Prostate gland (tissue), 2 donors: ENCODE measurements around the gene ADM2.

ENCODE experiments used
- POLR2AphosphoS5 ChIP-seq: sonication (generic); formaldehyde crosslinking; IDR thresholded peaks from one replicate; pipeline ENCODE4 v1.6.1; 2017; ENCODE audit warnings: antibody characterized with exemption
- TF ChIP-seq, protein P1 (sequence below), 4 experiments: fragments of 200-600 bp in 2 of 4; fragments of 450-650 bp in 2 of 4; sonication (generic) in 2 of 4; IDR thresholded peaks; 1 replicate in 3 of 4; 2 replicates in 1 of 4; pipeline ENCODE4 v1.5.1; 2016 to 2019; ENCODE audit warnings: antibody characterized with exemption in 4 of 4, mild to moderate bottlenecking in 2 of 4, moderate library complexity in 2 of 4

DNA sequence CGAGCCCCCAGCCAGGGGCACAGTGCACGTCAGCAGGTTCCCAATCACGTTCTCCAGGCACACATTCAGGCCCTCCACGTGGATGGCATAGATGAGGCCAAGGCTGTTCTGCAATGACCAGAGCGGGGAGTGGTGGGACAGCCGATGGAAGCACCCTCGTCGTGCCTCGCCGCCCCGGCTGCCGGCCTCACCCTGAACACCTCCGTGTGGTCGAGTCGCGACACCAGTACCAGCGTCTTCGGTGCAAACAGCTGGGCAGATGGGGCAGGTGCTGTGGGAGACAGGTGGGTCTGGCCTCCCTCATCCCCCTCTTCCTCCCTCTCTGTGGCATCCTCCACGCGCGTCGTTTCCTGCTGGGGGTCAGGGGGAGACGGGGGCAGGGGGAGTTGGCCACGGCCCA is 14.0 kb upstream of the ADM2 start:
- TF ChIP-seq, protein P1, sequence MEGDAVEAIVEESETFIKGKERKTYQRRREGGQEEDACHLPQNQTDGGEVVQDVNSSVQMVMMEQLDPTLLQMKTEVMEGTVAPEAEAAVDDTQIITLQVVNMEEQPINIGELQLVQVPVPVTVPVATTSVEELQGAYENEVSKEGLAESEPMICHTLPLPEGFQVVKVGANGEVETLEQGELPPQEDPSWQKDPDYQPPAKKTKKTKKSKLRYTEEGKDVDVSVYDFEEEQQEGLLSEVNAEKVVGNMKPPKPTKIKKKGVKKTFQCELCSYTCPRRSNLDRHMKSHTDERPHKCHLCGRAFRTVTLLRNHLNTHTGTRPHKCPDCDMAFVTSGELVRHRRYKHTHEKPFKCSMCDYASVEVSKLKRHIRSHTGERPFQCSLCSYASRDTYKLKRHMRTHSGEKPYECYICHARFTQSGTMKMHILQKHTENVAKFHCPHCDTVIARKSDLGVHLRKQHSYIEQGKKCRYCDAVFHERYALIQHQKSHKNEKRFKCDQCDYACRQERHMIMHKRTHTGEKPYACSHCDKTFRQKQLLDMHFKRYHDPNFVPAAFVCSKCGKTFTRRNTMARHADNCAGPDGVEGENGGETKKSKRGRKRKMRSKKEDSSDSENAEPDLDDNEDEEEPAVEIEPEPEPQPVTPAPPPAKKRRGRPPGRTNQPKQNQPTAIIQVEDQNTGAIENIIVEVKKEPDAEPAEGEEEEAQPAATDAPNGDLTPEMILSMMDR (IDR thresholded peaks at IDR 0.05), result no peak
- TF ChIP-seq POLR2AphosphoS5, result no peak
